Stimulated activated CD8-positive, alpha-beta memory T cell treated with anti-CD3 and anti-CD28 coated beads, Interleukin-4, amount 100 ng/mL, for 24 hours (primary cell): Measurements from ENCODE around the gene CFL2.
A peak's percentile ranks its signal among the peaks of the same experiment; 100 is the strongest.
"Not testable (repeated sequence)": the region's sequence is repeated elsewhere in the genome, so short reads cannot be mapped to it uniquely, and the experiment has no call there.

Experiments
- DNase-seq: peaks from one replicate; pipeline ENCODE4 v3.0.0-alpha.2; 2020; ENCODE audit warnings: low read depth

Gene CFL2

GRCh38 chr14:34711796-34712712 is 2.3 kb downstream of the CFL2 start:
- no peak for DNase-seq

GRCh38 chr14:34711169-34711568 is 3.2 kb downstream of the CFL2 start:
- DNase-seq: no peak

GRCh38 chr14:34710744-34711143 is 3.6 kb downstream of the CFL2 start:
- no peak for DNase-seq

GRCh38 chr14:34710006-34710405 is 4.4 kb downstream of the CFL2 start:
- no peak for DNase-seq

- no peak for DNase-seq
These were observed 6.7 kb downstream of the CFL2 start for GRCh38 chr14:34707722-34708121.

- no peak for DNase-seq
These were observed 12.6 kb downstream of the CFL2 start for GRCh38 chr14:34701808-34702207.

- DNase-seq: no peak
These were observed 13.7 kb downstream of the CFL2 start for GRCh38 chr14:34700622-34701130.

- DNase-seq: no peak
These were observed 14.3 kb downstream of the CFL2 start for GRCh38 chr14:34699873-34700621.

- not testable (repeated sequence) for DNase-seq
These were observed 20.2 kb downstream of the CFL2 start for GRCh38 chr14:34694216-34694615.

GRCh38 chr14:34693228-34693939 is 21.0 kb downstream of the CFL2 start:
- DNase-seq: peak; percentile 10

- DNase-seq: no peak
These were observed 21.5 kb downstream of the CFL2 start for GRCh38 chr14:34692898-34693227.

GRCh38 chr14:34692348-34692747 is 22.0 kb downstream of the CFL2 start:
- DNase-seq: no peak

- DNase-seq: no peak
These were observed 23.2 kb downstream of the CFL2 start for GRCh38 chr14:34691206-34691605.

GRCh38 chr14:34688470-34689206 is 25.8 kb downstream of the CFL2 start:
- no peak for DNase-seq

GRCh38 chr14:34685819-34686428 is 28.5 kb downstream of the CFL2 start:
- DNase-seq: no peak

- no peak for DNase-seq
These were observed 29.8 kb downstream of the CFL2 start for GRCh38 chr14:34684578-34684977.

GRCh38 chr14:34682787-34683321 is 31.5 kb downstream of the CFL2 start:
- no peak for DNase-seq

GRCh38 chr14:34680806-34681479 is 33.5 kb downstream of the CFL2 start:
- no peak for DNase-seq

GRCh38 chr14:34678735-34679134 is 35.7 kb downstream of the CFL2 start:
- DNase-seq: no peak

- no peak for DNase-seq
These were observed 36.1 kb downstream of the CFL2 start for GRCh38 chr14:34678306-34678705.
